Large intestine (tissue), 3 donors: ENCODE data around the gene KIF26A. TPM values are rescaled to one million over a fixed set of nuclear protein-coding genes. Genes with fewer than 3 reads are reported as not detected.

Experiments
- DNase-seq, 2 donors: peaks; one replicate each; pipeline versions ENCODE4 v3.0.0 to v3.0.0-alpha.2; 2013
- H3K27ac ChIP-seq: one replicate; pipeline ENCODE4 v1.5.1; 2013; ENCODE audit warnings: low read length
- H3K27me3 ChIP-seq: 2 replicates; pipeline ENCODE4 v1.6.1; 2013; ENCODE audit warnings: low read length; ENCODE audit not compliant: control insufficient read depth, insufficient read depth
- H3K36me3 ChIP-seq: 2 replicates; pipeline ENCODE4 v1.6.1; 2013; ENCODE audit warnings: low read length; ENCODE audit not compliant: control insufficient read depth, insufficient read depth
- H3K4me1 ChIP-seq: one replicate; pipeline ENCODE4 v1.6.1; 2013; ENCODE audit warnings: low read length; ENCODE audit not compliant: control insufficient read depth, insufficient read depth
- H3K4me3 ChIP-seq: one replicate; pipeline ENCODE4 v1.5.1; 2013; ENCODE audit warnings: low read length
- H3K9me3 ChIP-seq: one replicate; pipeline ENCODE4 v1.6.1; 2013; ENCODE audit warnings: mild to moderate bottlenecking, low read depth, low read length, moderate library complexity; ENCODE audit not compliant: control insufficient read depth
- WGBS: methylation state at CpG from one replicate; pipeline ENCODE4 v1.1.5; 2013; ENCODE audit warnings: low lambda C conversion rate; ENCODE audit not compliant: insufficient coverage; 5-methylcytosine and 5-hydroxymethylcytosine counted together
- polyA plus RNA-seq: library from polyadenylated mRNA; unstranded; fragments of 120-200 nt; gene quantifications from one replicate; pipeline ENCODE4 v1.2.1, GENCODE V29; 2013

Gene KIF26A
- polyA plus RNA-seq, 1 donor: 8.8 TPM

- no peak overlapping the region for H3K4me3 ChIP-seq
- H3K27me3 ChIP-seq: peaks cover 46% of the 10 kb centered on the region
- DNase-seq: no peak
- peaks cover 5% of the 10 kb centered on the region for H3K4me1 ChIP-seq
- WGBS: no CpG with 5 or more reads among the region's 11 CpGs
- H3K9me3 ChIP-seq: no peaks in the 10 kb centered on the region
- H3K27ac ChIP-seq: no peak overlapping the region
- no peaks in the 10 kb centered on the region for H3K36me3 ChIP-seq
Measured at GRCh38 chr14:104115131-104115600, 23.2 kb upstream of the KIF26A start.

DNA sequence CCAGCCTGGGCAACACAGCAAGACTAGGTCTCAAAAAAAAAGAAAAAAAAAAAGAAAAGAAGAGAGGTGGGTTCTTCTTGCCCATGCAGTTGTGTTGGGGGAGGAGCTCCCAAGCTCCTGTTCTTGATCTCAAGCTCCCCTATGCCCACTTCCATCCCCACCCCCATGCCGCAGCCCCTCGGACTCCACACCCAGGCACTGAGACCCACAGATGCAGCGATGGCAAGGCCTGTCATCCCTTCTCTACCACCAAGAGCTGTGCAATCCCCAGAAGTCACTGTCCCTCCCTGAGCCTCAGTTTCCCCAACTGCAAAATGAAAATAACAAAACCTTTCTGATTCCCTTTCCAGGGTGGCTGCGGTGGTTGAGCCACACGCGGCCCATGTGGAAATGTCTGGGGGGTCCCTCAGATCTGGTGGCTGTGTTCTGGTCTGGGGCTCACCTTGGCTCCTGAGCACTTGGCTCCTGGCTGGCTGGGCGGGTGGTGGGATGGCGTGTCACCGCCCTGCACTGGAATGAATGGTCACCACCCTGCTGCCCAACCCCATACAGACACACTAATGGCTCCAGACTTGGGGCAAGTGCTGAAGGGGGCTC, 22.6 kb upstream of the KIF26A start:
- DNase-seq: no peak
- WGBS: no CpG with 5 or more reads among the region's 9 CpGs
- H3K36me3 ChIP-seq: no peaks in the 10 kb centered on the region
- peaks cover 52% of the 10 kb centered on the region for H3K27me3 ChIP-seq
- peak overlapping the region; percentile 46 for H3K4me3 ChIP-seq
- H3K4me1 ChIP-seq: peaks cover 5% of the 10 kb centered on the region
- no peaks in the 10 kb centered on the region for H3K9me3 ChIP-seq
- no peak overlapping the region for H3K27ac ChIP-seq

DNA sequence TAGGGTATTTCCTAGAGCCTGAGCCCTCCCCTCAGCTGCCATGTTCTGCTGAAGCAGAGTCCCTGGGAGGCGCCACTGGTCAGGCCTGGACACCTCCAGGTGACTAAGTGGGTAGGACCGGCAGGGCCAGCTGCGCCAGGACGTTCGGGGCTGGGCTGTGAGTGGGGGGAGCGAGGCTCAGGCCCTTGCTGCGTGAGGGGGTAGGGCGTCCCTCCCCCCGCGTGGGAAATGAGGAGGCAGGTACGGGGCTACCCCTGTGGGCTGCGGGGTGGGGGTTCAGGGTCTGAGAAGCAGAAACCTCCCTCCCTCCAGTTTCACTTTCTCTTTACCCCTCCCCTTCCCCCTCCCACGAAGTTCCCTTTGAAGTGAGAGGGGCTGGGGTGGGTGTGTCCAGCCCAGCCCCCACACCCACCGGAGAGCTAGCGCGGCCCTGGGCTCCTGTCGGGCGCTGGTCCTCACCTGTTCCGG, 22.1 kb upstream of the KIF26A start:
- peak in 1 of 2 donors; percentile 53 for DNase-seq
- Histone ChIP-seq H3K36me3 (no peaks in the 10 kb centered on the region), H3K27me3 (peaks cover 55% of the 10 kb centered on the region), H3K4me3 (peak overlapping the region; percentile 46), H3K4me1 (peaks cover 5% of the 10 kb centered on the region), H3K27ac (no peak overlapping the region), H3K9me3 (no peaks in the 10 kb centered on the region)
- WGBS: no CpG with 5 or more reads among the region's 19 CpGs

DNA sequence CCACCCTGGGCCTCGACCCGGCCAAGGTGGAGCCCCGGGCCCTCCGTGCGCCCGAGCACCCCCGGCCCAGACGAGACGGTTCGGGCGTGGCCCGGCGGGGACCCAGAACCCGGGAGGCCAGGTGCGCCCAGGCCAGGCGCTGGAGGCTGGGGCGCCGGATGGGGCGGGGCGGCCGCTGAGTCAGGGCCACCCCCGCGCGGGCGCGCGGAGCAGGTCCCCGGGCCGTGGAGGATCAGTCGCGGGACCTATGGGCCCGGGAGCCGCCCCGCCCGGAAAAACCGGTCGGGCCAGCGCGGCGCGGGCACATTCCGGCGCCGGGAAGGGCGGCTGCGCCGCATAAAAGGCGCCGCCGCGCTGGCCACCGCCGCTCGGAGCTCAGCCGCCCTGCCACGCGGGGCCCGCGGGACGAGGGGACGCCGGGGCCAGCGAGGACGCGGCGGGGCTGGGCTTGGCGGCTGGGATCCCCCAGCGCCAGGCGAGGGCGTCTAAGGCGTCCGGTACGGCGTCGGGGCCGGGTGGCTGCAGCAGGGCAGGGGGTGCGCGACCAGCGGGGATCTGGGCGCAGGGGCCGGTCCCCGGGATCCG, 21.5 kb upstream of the KIF26A start:
- H3K4me1 ChIP-seq: peaks cover 5% of the 10 kb centered on the region
- H3K4me3 ChIP-seq: peak overlapping the region; percentile 46
- H3K27me3 ChIP-seq: peaks cover 57% of the 10 kb centered on the region
- no peaks in the 10 kb centered on the region for H3K9me3 ChIP-seq
- no peak overlapping the region for H3K27ac ChIP-seq
- H3K36me3 ChIP-seq: no peaks in the 10 kb centered on the region
- DNase-seq: peak; percentile 58 to 81
- no CpG with 5 or more reads among the region's 83 CpGs for WGBS

DNA sequence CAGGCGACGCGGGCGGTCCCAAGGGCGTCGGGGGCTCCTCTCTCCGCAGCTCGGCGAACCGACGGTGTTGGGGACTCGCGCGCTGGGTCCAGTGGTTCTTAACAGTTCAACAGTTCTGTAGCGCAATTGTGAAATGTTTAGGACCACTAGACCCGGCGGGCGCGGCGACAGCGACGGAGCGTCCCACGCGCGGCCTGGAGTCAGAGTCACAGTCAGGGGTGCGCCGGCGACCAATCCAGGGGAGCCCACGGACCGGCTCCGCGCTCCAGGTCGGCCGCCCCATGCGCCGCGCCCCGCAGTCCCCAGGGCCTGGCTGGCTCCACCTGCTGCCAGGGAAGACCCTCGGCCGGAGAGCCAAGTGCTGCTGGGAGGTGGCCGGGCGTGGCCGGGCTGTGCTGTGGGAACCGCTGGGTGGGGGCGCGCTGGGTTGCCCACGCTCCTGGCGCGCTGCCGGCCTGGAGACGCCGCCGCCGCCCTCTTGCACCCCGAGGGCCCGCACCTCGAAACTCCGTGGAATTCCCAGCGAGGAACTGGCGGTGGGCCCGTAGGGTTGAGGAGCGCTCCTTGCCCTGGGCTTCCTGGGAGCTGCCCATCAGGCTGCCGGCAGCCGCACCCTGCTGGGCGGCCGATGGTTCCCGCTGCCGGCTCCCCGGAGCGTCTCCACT, 20.9 kb upstream of the KIF26A start:
- Histone ChIP-seq H3K36me3 (no peaks in the 10 kb centered on the region), H3K9me3 (no peaks in the 10 kb centered on the region), H3K27me3 (peaks cover 57% of the 10 kb centered on the region), H3K27ac (no peak overlapping the region), H3K4me3 (no peak overlapping the region), H3K4me1 (peaks cover 5% of the 10 kb centered on the region)
- peak in 1 of 2 donors; percentile 41 for DNase-seq
- WGBS: no CpG with 5 or more reads among the region's 71 CpGs

- H3K9me3 ChIP-seq: no peaks in the 10 kb centered on the region
- no peak overlapping the region for H3K4me3 ChIP-seq
- WGBS: no CpG with 5 or more reads among the region's 30 CpGs
- H3K36me3 ChIP-seq: no peaks in the 10 kb centered on the region
- H3K4me1 ChIP-seq: peaks cover 5% of the 10 kb centered on the region
- no peak overlapping the region for H3K27ac ChIP-seq
- H3K27me3 ChIP-seq: peaks cover 57% of the 10 kb centered on the region
- no peak for DNase-seq
Measured at GRCh38 chr14:104118006-104118844, 20.2 kb upstream of the KIF26A start.

DNA sequence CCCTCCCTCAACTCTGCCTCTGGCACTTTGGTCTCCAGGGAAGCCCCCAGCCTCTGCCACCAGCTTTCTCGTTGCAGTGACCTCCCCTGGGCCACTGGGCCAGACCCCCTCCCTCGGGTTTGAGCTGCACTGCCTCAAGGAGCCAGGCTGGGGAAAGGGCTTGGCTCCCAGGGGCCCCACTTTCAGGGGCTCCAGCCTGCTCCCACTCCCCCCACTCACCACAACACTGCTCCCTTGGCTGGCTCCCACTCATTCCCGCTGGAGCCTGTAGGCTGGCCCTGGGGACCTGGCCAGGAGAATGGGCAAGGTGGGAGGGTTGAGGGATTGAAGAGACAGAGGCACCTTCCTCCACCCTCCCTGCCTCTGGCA, 19.3 kb upstream of the KIF26A start:
- H3K27me3 ChIP-seq: peaks cover 57% of the 10 kb centered on the region
- no peak for DNase-seq
- peaks cover 5% of the 10 kb centered on the region for H3K4me1 ChIP-seq
- H3K36me3 ChIP-seq: no peaks in the 10 kb centered on the region
- H3K27ac ChIP-seq: no peak overlapping the region
- H3K9me3 ChIP-seq: peaks cover 2% of the 10 kb centered on the region
- no peak overlapping the region for H3K4me3 ChIP-seq
- WGBS: no CpG with 5 or more reads among the region's 3 CpGs

DNA sequence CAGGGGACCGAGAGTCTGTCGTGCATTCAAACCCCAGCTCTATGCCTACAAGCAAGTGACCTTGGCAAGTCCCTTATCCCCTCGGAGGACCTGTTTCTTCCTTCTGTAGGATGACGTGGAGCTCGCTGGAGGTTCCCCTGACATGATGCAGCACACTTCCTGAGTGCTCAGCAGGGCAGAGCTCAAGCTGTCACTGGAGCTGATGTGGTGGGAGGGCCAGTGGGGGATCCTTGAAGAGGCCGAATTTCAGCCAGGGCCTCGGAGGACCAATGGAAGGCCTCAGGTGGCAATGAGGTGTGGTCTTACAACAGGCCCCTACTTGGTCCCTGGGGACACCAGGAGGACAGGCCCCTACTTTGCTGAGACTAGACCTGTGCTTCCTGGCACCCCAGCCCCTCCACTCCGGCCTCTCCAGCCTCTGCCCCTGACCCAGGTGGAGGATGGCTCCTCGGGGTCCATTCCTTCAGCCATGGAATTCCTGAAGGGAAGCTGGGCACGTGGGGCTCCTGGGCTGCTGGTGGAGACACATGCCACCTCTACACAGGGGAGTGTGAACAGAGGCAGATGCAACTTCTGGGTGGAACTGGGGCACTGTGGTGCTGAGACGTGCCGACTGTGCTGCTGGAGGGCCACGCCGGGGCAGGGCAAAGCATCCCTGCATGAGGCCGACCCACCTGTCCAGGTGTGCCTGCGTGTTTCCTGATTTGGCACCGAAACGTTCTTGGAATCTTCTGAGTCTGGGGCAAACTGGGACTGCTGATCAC, 18.7 kb upstream of the KIF26A start:
- no peaks in the 10 kb centered on the region for H3K36me3 ChIP-seq
- WGBS: no CpG with 5 or more reads among the region's 18 CpGs
- H3K27ac ChIP-seq: no peak overlapping the region
- peaks cover 57% of the 10 kb centered on the region for H3K27me3 ChIP-seq
- peaks cover 3% of the 10 kb centered on the region for H3K9me3 ChIP-seq
- no peak for DNase-seq
- no peak overlapping the region for H3K4me3 ChIP-seq
- H3K4me1 ChIP-seq: peaks cover 5% of the 10 kb centered on the region

DNA sequence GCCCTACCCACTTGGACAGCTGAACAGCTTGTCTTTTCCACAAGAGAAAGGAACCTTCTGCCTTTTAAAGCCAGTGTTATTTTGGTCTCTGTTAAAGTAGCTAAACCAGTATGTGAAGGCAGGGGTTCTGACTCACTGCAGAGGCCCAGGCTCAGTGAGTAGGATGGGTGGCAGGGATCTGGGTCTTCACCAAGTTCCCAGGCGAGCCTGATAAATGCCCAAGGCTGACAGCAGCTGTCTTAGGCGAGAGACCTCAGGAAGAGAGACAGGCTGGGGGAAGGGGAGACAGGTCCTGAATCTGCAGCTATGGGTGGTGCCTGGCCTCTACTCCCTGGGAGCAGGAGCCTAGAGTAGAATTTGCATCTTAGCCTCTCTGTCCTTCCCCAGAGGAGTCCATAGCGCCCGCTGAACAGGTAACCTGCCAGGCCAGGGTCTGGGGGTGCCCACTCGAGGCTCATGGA, 18.1 kb upstream of the KIF26A start:
- no peak overlapping the region for H3K27ac ChIP-seq
- peaks cover 52% of the 10 kb centered on the region for H3K27me3 ChIP-seq
- no peaks in the 10 kb centered on the region for H3K36me3 ChIP-seq
- peaks cover 5% of the 10 kb centered on the region for H3K4me1 ChIP-seq
- peaks cover 3% of the 10 kb centered on the region for H3K9me3 ChIP-seq
- no CpG with 5 or more reads among the region's 5 CpGs for WGBS
- H3K4me3 ChIP-seq: no peak overlapping the region
- DNase-seq: no peak
